IPS-18c (cell line): ENCODE measurements around the gene GRIN2D.

Experiments
- H3K4me3 ChIP-seq: 2 replicates; pipeline ENCODE4 v1.7.0; 2013; ENCODE audit warnings: low read depth, mild to moderate bottlenecking, low read length, moderate library complexity; ENCODE audit not compliant: insufficient read depth
- H3K9me3 ChIP-seq: one replicate; pipeline ENCODE4 v1.6.1; 2013; ENCODE audit warnings: mild to moderate bottlenecking, low read length, moderate library complexity; ENCODE audit not compliant: control insufficient read depth, insufficient read depth

Gene GRIN2D

GRCh38 chr19:48393559-48394330 is at the start of gene GRIN2D:
GRIN2D (plus strand) TSS chr19:48393668; CDS start chr19:48398393, 4,725 bp downstream.
- Histone ChIP-seq H3K4me3 (peak within 1 kb of the TSS; percentile 49), H3K9me3 (no peaks in the 10 kb centered on the region)

DNA sequence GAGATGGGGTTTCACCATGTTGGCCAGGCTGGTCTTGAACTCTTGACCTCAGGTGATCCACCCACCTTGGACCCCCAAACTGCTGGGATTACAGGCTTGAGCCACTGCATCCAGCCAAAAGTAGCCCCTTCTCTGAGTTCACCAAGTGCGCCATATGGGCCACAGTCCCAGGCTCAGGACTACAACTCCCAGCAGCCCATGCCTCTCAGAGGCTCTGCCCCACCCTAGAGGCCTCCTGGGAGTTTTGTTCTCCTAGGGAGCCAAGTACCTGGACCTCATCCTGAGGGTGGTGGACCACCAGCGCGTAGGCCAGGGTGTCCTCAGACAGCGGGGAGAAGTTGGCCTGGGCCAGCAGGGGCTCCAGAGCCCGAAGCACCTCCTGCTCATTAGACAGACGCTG is 48.6 kb upstream of the GRIN2D start:
- H3K4me3 ChIP-seq = no peak overlapping the region; the same call in 1 of the 2 replicates
- H3K9me3 ChIP-seq = no peaks in the 10 kb centered on the region

DNA sequence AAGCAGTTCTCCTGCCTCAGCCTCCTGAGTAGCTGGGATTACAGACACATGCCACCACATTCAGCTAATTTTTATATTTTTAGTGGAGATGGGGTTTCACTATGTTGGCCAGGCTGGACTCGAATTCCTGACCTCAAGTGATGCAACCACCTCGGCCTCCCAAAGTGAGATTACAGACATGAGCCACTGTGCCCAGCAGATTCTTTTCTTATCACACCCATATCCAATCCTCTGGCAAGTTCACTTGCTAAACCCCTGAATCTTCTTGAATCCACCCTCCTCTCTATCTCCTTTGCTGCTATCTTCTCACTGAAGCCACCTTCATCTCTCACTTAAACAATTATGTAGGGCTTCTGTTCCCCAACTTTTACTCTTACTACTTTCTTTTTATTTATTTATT is 47.3 kb upstream of the GRIN2D start:
- Histone ChIP-seq H3K4me3 (no peak overlapping the region), H3K9me3 (no peaks in the 10 kb centered on the region)

DNA sequence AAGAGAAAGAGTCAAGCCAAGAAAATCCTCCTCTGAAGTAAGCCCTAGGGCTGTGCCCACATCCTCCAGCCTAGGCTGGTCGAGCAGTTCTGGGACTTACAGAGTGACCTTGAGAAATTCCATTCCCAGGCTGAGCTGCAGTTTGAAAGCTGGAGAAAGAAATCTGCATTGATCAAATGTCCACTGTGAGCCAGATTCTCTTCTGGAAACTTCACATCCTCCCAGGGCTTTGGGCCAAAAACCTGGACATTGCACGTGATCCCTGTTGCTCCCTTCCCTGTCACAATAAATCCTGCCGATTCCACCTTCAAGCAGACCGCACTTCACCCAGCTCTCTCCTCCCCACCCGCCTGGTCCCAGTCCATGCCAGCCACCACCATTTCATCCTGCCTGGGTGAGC is 45.4 kb upstream of the GRIN2D start:
- no peak overlapping the region for H3K4me3 ChIP-seq

GRCh38 chr19:48348737-48349136 is 44.7 kb upstream of the GRIN2D start:
- peaks cover 2% of the 10 kb centered on the region for H3K9me3 ChIP-seq

More for the DNA sequence above, 45.4 kb upstream of the GRIN2D start:
- H3K9me3 ChIP-seq = peaks cover 2% of the 10 kb centered on the region

GRCh38 chr19:48350856-48351255 is 42.6 kb upstream of the GRIN2D start:
- peaks cover 2% of the 10 kb centered on the region for H3K9me3 ChIP-seq
- no peak overlapping the region for H3K4me3 ChIP-seq

More at GRCh38 chr19:48348737-48349136, 44.7 kb upstream of the GRIN2D start:
- no peak overlapping the region for H3K4me3 ChIP-seq

DNA sequence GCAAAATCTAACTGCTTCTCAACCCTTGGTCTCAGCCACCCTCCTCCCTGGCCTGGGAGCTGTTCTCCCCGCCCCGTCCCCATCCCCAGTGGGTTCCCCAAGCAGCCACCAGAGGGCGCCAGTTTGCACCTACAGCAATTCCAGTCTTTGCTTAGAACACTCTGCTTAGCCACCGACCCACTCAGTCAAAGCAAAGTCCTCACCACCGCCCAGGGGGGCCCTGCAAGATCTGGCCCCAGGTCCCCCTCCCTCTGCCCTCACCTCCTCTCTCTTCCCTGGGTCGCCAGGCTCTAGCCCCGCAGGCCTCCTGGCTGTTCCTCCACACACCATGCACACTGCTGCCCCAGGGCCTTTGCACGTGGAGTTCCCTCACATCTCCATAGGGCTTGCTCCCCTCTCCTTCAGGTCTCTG is 42.1 kb upstream of the GRIN2D start:
- peaks cover 2% of the 10 kb centered on the region for H3K9me3 ChIP-seq
- no peak overlapping the region for H3K4me3 ChIP-seq

DNA sequence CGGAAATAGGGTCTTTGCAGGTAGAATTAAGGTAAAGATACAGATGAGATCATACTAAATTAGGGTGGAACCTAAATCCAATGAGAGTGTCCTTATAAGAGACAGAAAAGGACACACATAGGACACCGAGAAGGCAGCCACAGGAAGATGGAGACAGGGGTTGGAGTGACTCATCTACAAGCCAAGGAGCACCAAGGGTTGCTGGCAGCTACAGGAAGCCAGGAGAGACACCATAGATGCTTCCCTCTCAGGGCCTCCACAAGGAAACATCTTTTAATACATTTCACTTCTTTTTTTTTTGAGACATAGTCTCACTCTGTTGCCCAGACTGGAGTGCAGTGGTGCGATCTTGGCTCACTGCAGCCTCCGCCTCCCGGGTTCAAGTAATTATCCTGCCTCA is 39.8 kb upstream of the GRIN2D start:
- H3K4me3 ChIP-seq = no peak overlapping the region
- H3K9me3 ChIP-seq = peaks cover 2% of the 10 kb centered on the region

DNA sequence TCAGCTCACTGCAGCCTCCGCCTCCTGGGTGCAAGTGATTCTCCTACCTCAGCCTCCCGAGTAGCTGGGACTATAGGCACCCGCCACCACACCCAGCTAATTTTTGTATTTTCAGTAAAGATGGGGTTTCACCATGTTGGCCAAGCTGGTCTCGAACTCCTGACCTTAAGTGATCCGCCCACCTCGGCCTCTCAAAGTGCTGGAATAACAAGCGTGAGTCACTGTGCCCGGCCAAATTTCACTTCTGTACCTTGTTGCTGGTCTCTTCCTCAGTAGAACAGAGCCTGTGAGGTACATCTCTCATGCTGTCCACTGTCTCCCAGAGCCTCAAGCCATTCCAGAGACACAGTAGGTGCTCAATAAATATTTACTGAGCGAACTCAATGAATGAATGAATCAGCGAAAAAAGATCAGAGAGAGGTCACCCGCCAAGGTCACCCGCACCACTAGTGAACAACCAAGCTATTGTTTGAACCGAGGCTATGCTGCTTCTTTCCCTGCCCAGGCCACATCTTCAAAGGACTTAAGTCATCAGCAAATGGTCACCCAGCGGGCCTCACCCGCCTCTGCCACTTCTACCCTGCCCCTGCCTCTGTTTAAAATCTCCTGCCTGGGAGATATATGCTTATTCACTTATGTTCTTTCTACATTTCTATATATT is 39.0 kb upstream of the GRIN2D start:
- H3K9me3 ChIP-seq = peaks cover 2% of the 10 kb centered on the region
- no peak overlapping the region for H3K4me3 ChIP-seq

GRCh38 chr19:48355365-48355954 is 38.0 kb upstream of the GRIN2D start:
- H3K4me3 ChIP-seq = no peak overlapping the region
- H3K9me3 ChIP-seq = peaks cover 2% of the 10 kb centered on the region

- no peak overlapping the region for H3K4me3 ChIP-seq
- H3K9me3 ChIP-seq = no peaks in the 10 kb centered on the region
Measured at GRCh38 chr19:48359123-48359522, 34.3 kb upstream of the GRIN2D start.

GRCh38 chr19:48361912-48362311 is 31.6 kb upstream of the GRIN2D start:
- Histone ChIP-seq H3K4me3 (no peak overlapping the region), H3K9me3 (no peaks in the 10 kb centered on the region)

DNA sequence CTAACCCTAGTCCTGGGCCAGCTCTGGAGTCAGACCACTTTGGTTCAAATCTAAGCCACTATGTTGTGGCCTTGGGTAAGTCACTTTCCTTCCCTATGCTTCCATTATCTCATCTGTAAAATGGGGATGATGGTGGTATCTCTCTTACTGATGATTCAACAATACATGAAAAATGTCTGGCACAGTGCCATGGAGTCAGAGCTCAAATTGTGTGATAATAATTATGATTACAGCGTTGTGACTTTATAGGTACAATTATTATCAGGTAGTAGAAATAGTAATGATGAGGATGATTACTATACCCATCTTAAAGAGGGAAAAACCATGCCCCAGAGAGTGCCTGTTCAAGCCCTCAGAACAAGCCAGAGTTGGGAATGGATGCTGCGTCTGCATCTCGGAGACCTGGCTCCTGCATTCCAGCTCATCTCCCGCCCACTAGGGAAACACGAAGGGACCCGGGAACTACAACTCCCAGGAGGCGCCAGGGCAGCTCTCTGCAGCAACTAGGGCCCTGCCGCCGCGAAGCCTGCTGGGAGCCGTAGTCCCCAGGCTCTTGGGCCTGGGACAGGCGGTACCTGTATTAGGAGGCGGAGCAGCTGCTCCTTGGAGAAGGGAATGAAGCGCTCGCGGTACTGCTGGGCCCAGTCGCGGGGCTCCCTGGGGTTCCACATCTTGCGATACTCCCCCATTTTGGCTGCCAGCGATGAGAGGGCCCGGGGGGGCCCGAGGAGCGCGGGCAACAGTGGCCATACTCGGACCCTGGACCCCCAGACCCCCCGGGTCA is 30.6 kb upstream of the GRIN2D start:
- H3K9me3 ChIP-seq = no peaks in the 10 kb centered on the region
- H3K4me3 ChIP-seq = peak overlapping the region; percentile 69

- Histone ChIP-seq H3K4me3 (peak overlapping the region; percentile 69), H3K9me3 (no peaks in the 10 kb centered on the region)
Measured at GRCh38 chr19:48363500-48363809, 30.0 kb upstream of the GRIN2D start.

- H3K4me3 ChIP-seq = peak within 1 kb of the TSS; percentile 69
- no peaks in the 10 kb centered on the region for H3K9me3 ChIP-seq
Measured at GRCh38 chr19:48363810-48364597, 29.5 kb upstream of the GRIN2D start, which contains the start of the genes SYNGR4 and TMEM143. SYNGR4 (plus strand) TSS chr19:48364367; CDS start chr19:48365843, 1,476 bp downstream. TMEM143 (minus strand) TSS chr19:48363940; CDS start chr19:48363920, 20 bp downstream.

DNA sequence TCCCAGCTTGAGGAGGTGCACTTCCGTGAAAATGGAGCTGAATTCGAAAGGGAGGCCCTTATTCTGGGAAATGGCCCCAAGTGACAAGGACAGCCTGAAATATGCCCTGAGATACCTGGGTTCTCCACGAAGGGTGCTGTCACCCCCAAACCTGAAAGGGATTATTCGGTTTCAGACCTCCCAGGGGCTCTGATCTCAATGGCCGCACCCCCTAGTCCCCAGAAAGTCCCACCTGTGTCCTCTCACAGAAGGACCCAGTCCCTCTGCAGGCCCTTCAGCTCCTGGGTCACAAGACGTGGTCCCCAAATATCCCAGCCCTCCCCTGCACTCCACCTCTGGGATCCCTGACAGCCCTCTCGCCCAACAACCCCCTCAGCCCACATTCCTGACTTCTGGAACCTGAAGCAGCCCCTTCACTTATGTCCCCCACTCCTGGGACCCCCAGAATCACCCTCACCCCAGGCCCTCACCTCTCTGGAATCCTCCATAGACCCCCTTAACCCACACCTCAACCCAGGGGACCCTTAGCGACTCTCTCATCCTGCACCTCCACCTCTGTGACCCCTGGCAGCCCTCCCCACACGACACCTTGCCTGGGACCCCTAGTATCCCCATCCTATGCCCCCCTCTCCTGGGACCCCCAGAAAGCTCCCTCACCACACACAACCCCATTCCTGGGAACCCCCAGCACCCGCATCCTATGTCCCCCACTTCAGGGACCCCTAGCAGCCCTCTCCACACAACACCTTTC is 28.7 kb upstream of the GRIN2D start:
- peak overlapping the region; percentile 40; the same call in 1 of the 2 replicates for H3K4me3 ChIP-seq

More for the DNA sequence above, 28.7 kb upstream of the GRIN2D start:
- no peaks in the 10 kb centered on the region for H3K9me3 ChIP-seq
